ENCODE data around the gene SLC51B.

The SLC51B gene

DNA sequence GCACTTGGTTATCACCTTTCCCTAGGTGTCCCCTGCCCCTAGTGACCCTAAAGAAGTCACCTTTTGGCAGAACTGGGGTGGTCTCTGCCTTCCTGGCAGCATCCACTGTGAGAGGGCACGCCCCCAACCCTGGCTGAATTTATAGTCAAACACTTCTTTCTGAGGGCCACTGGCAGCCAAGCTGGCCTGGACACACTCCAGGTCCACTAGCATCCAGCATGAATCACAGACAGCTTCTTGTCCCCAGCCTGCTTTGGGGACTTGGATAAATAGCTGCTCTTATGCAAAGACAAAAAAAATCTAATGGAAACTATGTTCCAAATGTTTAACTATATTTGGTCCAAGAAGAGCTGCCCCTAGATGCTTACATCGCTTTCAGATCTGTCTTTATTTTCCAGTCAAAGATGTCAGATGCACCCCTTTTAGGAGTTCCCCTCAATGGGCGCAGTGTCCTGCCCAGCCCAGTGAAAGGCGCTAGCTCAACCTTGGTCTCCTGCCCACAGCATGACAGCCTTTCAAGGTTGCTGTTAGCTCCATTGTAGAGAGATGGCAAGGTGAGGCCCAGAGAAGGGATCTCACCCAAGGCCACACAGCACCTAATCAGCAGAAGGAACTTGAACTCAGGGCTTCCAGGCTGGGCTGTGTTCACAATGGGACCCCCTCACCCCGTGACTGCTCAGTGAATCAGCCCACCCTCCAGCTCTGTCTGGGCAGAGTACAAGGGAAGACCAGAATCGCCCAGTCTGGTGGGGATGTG, 15.6 kb downstream of the SLC51B start:
- DNase-seq (no peak), ATAC-seq (ENCODE audit: insufficient read depth, low read depth) (no peak)
- Histone ChIP-seq H3K27me3 (ENCODE audit: insufficient read depth, low read length, poor library complexity) (no peaks in the 10 kb centered on the region), H3K36me3 (ENCODE audit: insufficient read depth, low read length) (no peaks in the 10 kb centered on the region), H3K4me2 (ENCODE audit: insufficient read depth, low read length) (no peak overlapping the region), H2AFZ (ENCODE audit: low read depth, low read length) (no peak overlapping the region), H3K4me1 (ENCODE audit: insufficient read depth, low read length) (peaks cover 7% of the 10 kb centered on the region), H4K20me1 (ENCODE audit: insufficient read depth, low read length) (no peaks in the 10 kb centered on the region), H3K9ac (ENCODE audit: low read depth, low read length) (no peak overlapping the region), H3K27ac (ENCODE audit: low read length) (no peak overlapping the region), H3K9me3 (ENCODE audit: insufficient read depth, low read length, severe bottlenecking) (no peaks in the 10 kb centered on the region), H3K79me2 (ENCODE audit: insufficient read depth, low read length) (no peaks in the 10 kb centered on the region), H3K4me3 (ENCODE audit: low read depth in 1 of 2, low read length in 2 of 2) (no peak overlapping the region)
- TF ChIP-seq, protein P1, sequence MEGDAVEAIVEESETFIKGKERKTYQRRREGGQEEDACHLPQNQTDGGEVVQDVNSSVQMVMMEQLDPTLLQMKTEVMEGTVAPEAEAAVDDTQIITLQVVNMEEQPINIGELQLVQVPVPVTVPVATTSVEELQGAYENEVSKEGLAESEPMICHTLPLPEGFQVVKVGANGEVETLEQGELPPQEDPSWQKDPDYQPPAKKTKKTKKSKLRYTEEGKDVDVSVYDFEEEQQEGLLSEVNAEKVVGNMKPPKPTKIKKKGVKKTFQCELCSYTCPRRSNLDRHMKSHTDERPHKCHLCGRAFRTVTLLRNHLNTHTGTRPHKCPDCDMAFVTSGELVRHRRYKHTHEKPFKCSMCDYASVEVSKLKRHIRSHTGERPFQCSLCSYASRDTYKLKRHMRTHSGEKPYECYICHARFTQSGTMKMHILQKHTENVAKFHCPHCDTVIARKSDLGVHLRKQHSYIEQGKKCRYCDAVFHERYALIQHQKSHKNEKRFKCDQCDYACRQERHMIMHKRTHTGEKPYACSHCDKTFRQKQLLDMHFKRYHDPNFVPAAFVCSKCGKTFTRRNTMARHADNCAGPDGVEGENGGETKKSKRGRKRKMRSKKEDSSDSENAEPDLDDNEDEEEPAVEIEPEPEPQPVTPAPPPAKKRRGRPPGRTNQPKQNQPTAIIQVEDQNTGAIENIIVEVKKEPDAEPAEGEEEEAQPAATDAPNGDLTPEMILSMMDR (IDR thresholded peaks at IDR 0.05; ENCODE audit: borderline replicate concordance, extremely low read depth, low read length, poor library complexity, severe bottlenecking): no peak
- TF ChIP-seq EZH2 (IDR thresholded peaks at IDR 0.05; ENCODE audit: borderline replicate concordance, low read depth, low read length, severe bottlenecking): no peak

DNA sequence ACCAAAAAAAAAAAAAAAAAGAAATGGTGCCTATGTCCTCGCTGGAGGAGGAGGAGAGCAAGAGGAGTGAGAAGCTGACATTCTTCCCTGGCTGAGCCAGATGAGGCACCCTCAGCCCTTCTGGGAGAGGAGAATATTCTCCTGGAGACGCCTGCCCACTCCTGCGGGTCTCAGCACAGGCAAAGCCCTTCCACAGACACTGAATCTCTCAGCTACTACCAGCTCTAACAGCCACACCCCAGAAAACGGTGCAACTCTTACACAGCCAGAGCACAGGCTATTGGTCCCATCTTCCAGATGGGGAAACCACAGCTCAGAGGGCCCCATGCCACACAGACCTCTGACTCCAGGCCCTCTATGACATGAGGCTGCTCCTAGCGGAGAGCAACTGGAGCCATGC, 16.9 kb downstream of the SLC51B start:
- Histone ChIP-seq H3K4me1 (ENCODE audit: insufficient read depth, low read length) (no peaks in the 10 kb centered on the region), H3K27me3 (ENCODE audit: insufficient read depth, low read length, poor library complexity) (no peaks in the 10 kb centered on the region), H3K9me3 (ENCODE audit: insufficient read depth, low read length, severe bottlenecking) (no peaks in the 10 kb centered on the region), H3K9ac (ENCODE audit: low read depth, low read length) (no peak overlapping the region), H3K27ac (ENCODE audit: low read length) (no peak overlapping the region), H3K79me2 (ENCODE audit: insufficient read depth, low read length) (no peaks in the 10 kb centered on the region), H3K36me3 (ENCODE audit: insufficient read depth, low read length) (no peaks in the 10 kb centered on the region), H3K4me2 (ENCODE audit: insufficient read depth, low read length) (no peak overlapping the region), H3K4me3 (ENCODE audit: low read depth in 1 of 2, low read length in 2 of 2) (no peak overlapping the region), H2AFZ (ENCODE audit: low read depth, low read length) (no peak overlapping the region), H4K20me1 (ENCODE audit: insufficient read depth, low read length) (no peaks in the 10 kb centered on the region)
- no peak for DNase-seq
- no peak for ATAC-seq (ENCODE audit: insufficient read depth, low read depth)
- TF ChIP-seq, protein P1 (IDR thresholded peaks at IDR 0.05; ENCODE audit: borderline replicate concordance, extremely low read depth, low read length, poor library complexity, severe bottlenecking): no peak
- TF ChIP-seq EZH2 (IDR thresholded peaks at IDR 0.05; ENCODE audit: borderline replicate concordance, low read depth, low read length, severe bottlenecking): no peak

DNA sequence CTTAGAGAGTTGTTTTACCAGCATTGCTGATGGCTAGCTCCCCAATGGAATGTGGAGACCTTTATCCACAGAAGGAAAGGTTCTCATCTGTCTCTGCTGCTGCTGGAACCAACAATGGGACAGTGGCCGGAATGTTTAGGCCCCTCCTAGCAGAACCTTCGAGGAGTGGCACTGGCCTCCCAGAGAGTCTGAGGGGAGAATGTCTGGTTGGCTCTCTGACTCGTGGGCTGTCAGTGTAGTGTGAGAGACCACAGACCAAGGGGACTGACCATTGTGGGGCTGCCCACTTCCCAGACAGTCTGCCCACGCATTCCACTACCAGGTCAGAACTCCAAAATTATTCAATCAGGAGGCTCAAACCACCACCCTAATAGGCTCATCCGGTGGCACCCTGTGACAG, 17.5 kb downstream of the SLC51B start:
- no peak overlapping the region for H3K27ac ChIP-seq (ENCODE audit: low read length)

More for the DNA sequence above, 17.5 kb downstream of the SLC51B start:
- Histone ChIP-seq H3K9ac (ENCODE audit: low read depth, low read length) (no peak overlapping the region), H2AFZ (ENCODE audit: low read depth, low read length) (no peak overlapping the region), H3K36me3 (ENCODE audit: insufficient read depth, low read length) (no peaks in the 10 kb centered on the region), H4K20me1 (ENCODE audit: insufficient read depth, low read length) (no peaks in the 10 kb centered on the region), H3K4me2 (ENCODE audit: insufficient read depth, low read length) (no peak overlapping the region), H3K9me3 (ENCODE audit: insufficient read depth, low read length, severe bottlenecking) (no peaks in the 10 kb centered on the region), H3K4me3 (ENCODE audit: low read depth in 1 of 2, low read length in 2 of 2) (no peak overlapping the region), H3K27me3 (ENCODE audit: insufficient read depth, low read length, poor library complexity) (no peaks in the 10 kb centered on the region), H3K79me2 (ENCODE audit: insufficient read depth, low read length) (no peaks in the 10 kb centered on the region), H3K4me1 (ENCODE audit: insufficient read depth, low read length) (no peaks in the 10 kb centered on the region)
- DNase-seq (no peak), ATAC-seq (ENCODE audit: insufficient read depth, low read depth) (no peak)
- TF ChIP-seq, protein P1 (IDR thresholded peaks at IDR 0.05; ENCODE audit: borderline replicate concordance, extremely low read depth, low read length, poor library complexity, severe bottlenecking): no peak
- TF ChIP-seq EZH2 (IDR thresholded peaks at IDR 0.05; ENCODE audit: borderline replicate concordance, low read depth, low read length, severe bottlenecking): no peak
